GM21529 (cell line): ENCODE data around the gene PRPS1.
A peak's percentile ranks its signal among the peaks of the same experiment; 100 is the strongest.
"Not testable (repeated sequence)": the region's sequence is repeated elsewhere in the genome, so short reads cannot be mapped to it uniquely, and the experiment has no call there.

Source experiments
- ATAC-seq: cut with Tn5 transposase; IDR thresholded peaks from one replicate; pipeline ENCODE4 v1.9.1; 2021; ENCODE audit not compliant: unreplicated experiment

Gene PRPS1

DNA sequence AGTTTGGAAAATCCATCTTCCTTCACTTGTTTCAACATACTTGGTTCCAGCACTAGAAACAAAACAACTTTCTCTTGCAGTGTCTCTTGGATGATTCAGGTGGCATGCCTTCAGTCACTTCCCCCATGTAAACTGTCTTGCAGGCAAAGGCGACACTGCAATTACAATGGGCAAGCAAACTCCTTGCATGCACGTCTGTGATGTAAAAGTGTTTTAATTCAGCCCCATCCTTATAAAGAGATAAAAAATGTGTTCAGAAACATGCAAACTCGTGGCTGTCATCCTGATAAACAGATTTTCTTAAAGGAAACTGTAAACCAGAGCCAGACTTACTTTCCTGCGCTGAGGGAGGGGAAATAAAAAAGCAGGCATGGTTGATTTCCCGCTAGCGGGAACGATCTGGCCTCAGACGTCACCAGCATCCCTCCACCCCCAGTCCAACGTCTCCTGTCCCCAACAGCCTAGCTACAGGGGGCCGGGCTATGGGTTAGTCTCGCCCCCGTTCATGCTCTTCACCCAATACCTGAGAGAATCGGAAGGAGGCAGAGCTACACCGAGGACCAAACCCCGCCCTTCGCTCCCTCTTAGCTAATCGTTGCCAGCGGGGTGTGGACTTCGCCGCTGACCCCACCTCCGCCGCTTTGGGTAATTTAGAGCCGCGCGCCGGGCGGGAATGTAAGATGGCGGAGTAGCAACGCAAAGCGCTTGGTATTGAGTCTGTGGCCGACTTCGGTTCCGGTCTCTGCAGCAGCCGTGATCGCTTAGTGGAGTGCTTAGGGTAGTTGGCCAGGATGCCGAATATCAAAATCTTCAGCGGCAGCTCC is at the start of gene PRPS1:
TSS of gene PRPS1 (plus strand) at position 673 of the 824 bp plus-strand sequence. CDS start at position 792, 119 bp downstream.
- peak; percentile 99 for ATAC-seq

DNA sequence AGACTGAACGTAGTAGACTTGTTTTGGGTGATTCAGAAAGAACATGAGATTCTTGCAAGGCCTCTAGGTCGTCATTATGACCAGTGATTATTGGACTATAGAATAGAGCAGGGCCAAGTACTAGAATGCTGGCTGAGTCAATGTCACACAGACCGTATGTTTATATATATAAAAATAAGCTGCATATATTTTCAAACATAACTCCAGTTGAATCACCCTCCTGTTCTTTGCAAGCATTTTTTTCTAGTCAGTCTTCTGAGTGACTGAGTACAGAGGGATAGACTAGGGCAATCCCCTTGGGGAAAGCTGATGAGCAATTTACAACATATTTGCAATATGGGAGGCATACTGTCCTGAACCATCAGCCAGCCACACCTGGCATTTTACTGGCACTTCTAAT is 48.4 kb upstream of the PRPS1 start:
- ATAC-seq, result no peak

DNA sequence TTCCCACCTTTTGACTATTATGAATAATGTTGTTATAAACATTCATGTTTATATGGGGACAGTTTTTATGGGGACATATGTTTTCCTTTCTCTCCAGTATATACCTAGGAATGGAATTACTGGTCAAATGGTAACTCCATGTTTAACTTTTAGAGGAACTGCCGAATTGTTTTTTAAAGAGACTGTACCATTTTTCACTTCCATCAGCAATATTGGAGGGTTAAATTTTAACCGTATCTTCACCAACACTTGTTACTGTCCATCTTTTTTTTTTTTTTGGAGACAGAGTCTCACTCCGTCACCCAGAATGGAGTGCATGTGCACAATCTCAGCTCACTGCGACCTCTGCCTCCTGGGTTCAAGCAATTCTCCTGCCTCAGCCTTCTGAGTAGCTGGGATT is 46.4 kb upstream of the PRPS1 start:
- no peak for ATAC-seq

DNA sequence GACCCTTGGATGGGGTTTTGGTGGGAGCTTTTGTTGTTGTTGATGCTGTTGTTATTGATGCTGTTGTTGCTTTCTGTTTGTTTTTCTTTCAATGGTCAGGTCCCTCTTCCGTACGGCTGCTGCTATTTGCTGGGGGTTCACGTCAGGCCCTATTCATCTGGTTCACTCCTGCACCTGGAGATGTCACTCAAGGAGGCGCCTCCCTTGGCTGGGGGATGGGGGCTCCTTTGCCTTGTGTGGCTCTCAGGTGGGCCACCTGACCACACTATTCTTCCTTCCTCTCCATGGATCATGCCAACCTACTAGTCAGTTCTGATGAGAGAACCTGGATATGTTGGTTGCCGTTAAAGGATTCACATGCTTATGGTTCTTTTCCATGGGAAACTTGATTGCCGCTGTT is 39.1 kb upstream of the PRPS1 start:
- ATAC-seq, result no peak

DNA sequence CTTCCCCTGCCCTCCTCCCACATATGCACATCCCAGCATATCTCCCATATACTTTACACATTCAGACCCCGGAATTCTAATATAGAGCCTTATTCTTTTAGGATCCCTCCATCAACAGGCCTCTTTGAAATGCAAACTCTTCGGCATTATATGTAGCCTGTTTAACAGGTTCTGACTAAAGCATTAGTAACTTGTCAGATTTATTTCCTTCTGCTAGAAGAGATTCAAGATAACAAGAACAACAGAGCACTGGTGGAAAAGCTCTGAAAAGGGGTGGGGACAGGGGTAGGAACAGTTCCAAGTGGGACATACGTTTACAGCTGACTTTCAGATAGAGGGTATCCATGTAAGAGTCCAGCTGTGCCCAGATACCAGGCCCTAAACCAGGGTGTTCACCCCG is 31.7 kb upstream of the PRPS1 start:
- no peak for ATAC-seq

DNA sequence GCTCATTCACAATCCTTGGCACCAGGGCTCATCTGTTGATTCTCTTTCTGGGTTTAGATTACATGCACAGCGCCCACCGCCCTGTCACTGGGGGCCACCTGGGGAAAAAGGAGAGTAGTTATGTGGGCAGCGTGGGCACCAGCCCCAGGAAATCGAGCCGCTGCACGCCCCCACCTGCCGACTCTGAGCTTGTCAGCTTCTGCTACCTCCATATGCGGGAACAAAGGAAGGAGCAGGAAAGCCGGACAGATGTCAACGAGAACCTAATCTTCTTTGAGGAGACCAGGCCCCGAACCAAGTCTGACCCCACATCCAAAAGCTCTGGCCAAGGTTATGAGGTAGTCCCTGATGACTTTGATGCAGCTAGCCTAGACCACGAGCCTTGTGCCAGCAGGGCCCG is 31.0 kb upstream of the PRPS1 start:
- no peak for ATAC-seq

DNA sequence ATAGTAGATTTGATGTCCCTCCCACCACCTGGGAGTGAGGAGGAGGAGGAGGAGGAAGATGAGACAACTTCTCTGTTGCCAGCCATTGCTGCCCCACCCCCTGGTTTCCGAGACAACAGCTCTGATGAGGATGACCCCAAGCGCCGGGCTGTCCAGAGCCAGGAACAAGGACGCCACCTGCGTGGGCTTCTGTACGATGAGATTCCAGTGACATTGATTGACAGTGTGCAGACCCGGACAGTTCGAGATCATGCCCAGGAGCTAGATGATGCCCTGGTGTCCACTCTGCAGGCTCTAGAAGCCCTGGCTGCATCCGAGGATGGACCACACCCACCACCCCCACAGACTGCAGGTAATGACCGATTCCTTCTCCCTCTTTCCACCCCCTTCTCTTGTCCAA is 30.5 kb upstream of the PRPS1 start:
- no peak for ATAC-seq

DNA sequence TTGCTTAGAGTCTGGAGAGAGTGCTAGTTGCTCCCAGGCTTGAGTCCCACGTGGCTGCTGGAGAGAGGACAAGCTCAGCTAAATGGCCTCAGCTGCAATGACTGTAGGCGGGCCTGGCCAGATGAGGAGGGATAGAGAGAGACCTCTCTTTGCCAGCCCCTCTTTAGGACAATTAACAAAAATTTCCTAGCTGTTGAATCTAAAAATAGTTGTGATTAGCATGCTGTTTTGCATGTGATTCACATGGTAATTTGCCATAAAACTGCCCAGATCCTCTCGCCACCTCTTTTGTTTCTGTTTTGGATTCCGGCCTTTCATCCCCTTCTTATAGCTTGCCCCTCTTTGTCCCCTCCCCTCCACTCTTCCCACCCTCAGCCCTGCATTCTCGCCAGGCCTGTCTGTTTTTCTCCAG is 28.9 kb upstream of the PRPS1 start:
- ATAC-seq, result no peak

DNA sequence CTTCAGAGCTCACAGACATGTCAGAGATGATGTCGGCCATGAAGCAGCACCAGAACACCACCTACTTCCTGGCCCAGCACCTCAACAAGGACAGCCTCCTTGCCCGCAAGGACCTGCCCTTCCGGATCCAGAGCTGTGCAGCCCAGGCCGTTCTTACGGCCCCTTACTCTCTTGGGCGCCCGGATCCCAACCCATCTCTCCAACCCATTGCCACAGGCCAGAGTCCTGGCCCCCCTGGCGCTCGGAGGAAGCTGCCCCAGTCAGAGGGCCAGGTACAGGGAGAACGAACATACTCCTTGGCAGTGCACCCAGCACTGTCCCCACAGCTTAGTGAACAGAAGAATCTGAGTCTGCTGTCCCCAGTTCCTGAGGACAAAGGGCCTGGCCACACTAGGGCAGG is 27.9 kb upstream of the PRPS1 start:
- no peak for ATAC-seq

DNA sequence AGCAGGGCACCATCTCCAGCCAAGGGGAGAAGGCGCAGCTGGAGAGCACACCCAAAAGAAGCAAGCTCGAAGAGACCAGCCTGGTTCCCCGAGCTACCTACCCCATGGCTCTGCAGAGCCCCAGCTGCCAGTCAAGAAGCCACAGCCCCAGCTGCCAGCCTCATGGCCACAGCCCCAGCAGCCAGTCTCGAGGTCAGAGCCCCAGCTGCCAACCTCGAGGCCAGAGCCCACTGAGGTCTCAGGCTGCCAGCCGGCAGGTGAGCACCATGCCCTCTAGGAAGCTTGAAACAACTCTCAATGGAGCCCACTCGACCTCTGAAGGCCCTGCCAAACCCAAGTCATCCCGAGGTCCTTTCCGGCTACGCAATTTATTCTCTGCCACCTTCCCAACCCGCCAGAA is 27.0 kb upstream of the PRPS1 start:
- no peak for ATAC-seq

DNA sequence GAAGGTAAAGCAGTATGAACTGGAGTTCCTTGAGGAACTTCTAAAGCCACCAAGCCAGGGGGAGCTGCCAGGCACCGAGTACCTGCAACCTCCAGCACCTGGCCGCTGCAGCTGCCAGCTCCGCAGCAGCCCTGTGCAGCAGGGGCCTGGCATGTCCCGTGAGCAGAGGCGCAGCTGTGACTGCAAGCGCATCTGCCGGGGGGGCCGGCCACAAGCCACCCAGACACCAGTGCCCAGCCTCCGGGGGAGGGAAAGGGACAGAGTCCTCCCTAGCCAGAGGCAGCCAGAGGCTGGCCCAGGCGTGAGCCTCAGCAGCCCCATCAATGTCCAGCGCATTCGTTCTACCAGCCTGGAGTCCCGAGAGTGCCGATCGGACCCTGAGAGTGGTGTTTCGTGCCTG is 26.6 kb upstream of the PRPS1 start:
- ATAC-seq, result no peak

DNA sequence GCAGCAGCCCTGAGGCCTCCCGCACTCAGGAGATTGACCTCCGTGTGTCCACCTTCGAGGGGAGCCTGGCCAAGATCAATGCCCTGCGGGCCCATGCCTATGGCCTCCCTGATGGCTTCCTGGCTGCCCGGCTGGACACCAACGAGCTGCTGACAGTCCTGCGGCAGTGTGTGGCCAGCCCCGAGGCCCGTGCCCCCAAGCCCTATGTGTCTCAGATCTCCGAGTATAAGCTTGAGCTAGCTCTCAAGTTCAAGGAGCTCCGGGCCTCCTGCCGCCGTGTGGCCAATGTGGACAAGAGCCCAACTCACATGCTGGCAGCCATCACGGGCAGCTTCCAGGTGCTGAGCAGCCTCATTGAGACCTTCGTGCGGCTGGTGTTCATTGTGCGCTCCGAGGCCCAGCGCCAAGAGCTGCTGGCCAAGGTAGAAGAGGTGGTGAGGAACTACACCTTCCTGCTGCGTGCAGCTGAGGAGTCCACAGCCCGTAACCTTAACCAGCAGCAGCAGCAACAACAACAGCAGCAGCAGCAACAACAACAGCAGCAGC is 25.5 kb upstream of the PRPS1 start:
- ATAC-seq, result no peak

DNA sequence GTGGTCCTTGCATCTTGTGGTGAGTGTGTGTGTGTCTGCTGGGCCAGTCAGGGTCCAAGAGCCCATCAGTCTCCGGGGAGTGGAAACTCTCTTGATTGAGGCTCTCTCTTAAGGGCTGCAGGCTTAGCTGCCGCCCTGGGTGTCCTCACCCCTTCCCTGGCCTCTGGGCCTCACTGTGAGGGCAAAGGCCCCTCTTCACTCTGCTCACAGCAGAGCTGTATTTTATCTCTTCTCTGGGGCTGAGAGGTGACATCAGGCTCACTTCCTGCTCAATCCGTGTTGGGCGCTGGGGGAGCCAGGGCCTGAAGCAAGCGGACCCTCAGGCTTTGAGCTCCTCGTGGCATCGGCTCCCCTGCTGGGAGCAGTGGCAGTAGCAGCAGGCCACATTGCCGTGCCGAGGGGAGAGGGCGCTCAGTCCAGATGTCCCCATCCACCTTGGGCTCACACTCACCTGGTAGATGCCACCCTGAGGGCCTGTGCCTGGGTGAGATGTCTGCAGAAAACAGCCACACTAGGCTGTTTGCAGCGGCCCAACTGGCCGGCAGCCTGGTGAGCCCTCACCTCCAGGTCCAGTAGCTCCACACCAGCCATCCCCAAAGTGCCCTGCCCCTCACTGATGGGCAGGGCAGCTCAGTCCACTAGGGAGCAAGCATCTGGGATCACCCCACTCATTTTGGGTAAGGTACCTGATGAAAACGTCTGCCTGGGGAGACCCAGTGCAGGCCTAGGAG is 24.7 kb upstream of the PRPS1 start:
- no peak for ATAC-seq

DNA sequence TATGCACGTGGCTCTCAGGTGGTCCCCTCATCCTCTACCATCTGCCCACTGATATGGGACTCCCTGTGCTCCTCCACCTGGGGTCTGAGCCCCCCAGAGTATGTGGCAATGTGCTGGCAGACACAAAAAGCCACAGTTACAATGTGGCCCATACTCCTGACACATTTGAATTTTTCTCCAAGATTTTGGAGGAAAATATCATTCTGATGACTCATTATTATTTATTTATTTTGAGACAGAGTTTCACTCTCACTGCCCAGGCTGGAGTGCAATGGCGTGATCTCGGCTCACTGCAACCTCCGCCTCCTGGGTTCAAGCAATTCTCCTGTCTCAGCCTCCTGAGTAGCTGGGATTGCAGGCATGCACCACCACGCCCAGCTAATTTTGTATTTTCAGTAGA is 19.2 kb upstream of the PRPS1 start:
- ATAC-seq, result not testable (repeated sequence)

DNA sequence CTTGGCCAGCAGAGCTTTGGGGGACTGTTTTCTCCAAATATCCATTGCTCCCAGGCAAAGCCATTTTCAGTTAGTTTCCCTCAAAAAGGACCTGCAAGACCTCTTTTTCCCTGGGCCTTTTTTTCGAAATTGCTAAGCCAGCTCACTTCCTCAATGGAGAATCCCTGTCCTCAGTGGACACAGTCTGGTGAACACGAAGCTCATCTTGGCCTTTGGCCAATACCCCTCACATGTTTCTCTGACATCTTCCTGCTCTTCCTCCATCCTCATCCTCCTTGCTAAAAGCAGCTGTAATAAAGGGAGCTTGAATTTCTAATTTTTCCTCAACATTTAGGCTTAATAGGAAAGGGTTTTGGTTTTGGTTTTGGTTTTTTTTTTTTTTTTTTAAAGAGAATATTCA is 17.6 kb upstream of the PRPS1 start:
- ATAC-seq, result no peak

DNA sequence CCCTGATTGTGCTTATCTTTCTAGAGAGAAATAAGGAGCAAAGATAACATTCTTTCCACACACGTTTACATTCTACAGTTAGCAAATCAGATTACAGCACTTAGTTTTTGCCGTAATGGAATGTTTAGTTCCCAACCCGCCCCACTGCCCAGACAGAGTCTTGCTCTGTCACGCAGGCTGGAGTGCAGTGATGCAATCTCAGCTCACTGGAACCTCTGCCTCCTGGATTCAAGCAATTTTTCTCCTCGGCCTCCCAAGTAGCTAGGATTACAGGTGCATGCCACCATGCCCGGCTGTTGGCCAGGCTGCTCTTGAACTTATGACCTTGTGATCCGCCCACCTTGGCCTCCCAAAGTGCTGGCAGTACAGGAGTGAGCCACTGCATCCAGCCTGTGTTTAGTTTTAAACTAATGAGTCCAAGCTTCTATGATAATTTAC is 8.4 kb upstream of the PRPS1 start:
- ATAC-seq, result no peak

DNA sequence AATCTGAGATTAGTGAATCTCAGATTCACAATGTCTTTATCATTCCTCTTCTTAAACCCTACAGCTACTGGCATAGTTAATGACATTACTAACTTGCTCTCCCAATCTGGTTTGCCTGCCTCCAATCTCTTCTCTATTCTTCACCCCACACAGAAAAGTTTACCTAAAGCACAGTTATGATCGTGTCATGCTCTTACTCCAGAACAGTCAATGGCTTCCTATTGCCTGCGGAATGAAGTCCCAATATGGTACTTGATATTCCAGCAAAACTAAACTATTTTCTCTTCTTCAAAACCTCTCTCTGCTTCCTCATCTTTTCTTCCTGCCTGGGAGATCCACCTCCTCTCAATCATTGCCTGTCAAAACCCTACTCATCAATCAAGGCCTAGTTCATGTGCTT is 3.4 kb upstream of the PRPS1 start:
- no peak for ATAC-seq

DNA sequence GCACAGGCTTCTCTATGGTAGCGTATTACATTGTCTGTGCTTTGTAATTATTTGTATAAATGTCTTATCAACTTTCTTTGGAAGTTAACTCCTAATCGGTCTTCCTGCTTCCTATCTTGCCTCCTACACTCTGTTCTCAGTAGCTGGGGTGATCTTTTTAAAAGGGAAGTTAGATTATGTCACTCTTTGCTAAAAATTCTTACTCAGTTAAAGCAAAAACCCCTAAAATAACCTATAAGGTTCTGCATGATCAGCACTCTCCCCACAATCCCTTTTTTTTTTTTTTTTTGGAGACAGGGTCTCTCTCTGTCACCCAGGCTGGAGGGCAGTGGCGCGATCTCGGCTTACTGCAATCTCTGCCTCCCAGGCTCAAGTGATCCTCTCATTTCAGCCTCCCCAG is 2.6 kb upstream of the PRPS1 start:
- no peak for ATAC-seq

DNA sequence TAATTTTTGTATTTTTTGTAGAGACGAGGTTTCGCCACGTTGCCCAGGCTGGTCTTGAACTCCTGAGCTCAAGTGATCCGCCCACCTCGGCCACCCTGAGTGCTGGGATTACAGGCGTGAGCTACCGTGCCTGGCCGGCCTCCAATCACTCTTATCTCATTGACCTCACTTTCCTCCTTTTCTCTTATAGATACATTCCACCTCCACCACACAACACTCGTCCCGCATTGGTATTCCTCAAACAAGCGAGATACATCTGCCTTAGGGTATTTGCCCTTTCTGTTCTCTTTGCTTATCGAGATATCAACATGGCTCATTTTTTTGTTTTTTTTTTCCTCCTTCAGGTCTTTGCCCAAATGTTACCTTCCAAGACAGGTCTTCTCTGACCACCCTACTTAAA is 1.8 kb upstream of the PRPS1 start:
- no peak for ATAC-seq

DNA sequence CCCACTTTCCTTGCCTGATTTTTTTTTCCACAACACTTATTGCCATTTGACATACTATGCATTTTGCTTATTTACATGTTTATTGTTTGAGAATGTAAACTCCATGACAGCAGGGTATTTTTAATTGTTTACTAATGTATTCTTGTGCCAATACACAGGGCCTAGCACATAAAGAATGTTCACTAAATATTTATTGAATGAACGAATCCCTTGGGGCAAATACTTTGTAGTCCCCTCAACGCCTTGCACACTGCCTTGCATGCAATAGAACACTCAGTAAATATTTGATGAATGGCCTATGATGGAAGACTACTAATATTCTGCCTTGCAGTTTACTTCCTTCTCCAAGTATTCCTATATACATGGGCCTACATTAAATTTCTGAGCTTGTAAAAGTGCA is 1.4 kb upstream of the PRPS1 start:
- ATAC-seq, result no peak

DNA sequence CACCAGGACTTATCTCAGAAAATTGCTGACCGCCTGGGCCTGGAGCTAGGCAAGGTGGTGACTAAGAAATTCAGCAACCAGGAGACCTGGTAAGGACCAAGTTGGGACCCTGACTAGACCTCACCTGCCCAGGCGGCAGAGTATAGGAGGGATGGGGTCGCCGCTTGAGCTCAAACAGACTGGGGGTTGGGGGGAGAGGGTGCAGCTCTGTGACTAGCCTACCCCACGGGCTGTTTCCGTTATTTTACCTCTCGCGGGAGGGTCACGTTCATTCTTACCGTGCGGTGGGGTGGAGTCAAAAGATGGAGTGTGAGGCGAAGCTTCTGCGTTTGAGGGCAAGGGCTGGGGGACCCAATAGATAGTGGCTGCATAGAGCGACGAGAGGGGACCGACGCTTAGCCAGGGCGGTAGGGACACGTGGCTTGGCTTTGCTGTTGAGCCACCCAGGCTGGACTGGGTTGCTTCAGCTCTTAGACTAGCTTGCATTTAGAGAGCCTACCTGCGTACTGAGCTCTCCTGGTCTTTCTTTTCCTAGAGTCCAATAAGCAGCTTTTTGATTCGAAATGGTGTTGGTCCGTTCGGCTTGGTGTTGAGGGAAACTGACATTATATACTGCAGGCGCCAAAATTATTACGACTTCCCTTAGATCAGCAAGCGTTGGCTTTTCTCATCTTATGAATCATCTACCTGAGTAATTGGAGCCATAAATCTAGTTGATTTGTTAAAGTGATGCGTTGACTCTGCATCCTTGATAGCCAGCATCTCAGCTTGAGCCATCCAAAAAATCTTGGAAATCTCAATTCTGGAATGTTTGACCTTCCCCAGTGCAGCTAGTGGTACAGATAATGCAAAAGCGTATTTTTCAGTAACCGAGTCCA is 591 bp downstream of the PRPS1 start:
- peak; percentile 34 for ATAC-seq
